Stimulated activated CD8-positive, alpha-beta memory T cell treated with anti-CD3 and anti-CD28 coated beads, Interleukin-2, amount 100 ng/mL, for 1 hour (primary cell): ENCODE results near the gene TMEM203.

Experiments
- DNase-seq, 2 donors: peaks; one replicate each; pipeline ENCODE4 v3.0.0-alpha.2; 2020; ENCODE audit warnings: low read depth in 2 of 2

TMEM203 gene

DNA sequence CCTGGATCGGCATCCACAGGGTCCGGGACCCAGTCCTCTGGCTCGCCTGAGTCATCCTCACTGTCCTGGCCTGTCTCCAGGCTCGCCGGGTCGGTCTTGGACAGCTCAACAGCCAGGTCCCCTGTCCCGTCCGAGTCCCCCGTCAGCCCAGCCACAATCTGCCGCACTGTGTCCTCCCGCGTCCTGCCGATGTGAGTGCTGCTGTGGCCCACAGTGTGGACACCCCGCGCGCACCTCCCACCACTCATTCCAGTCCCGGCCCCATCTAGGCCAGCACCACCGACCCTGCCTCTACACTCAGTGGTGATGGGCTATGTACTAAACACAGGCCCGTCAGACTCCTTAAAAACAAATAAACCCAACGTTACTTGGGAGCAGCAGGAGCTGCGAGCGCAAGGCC lies 23.8 kb downstream of the TMEM203 start:
- DNase-seq, result no peak

DNA sequence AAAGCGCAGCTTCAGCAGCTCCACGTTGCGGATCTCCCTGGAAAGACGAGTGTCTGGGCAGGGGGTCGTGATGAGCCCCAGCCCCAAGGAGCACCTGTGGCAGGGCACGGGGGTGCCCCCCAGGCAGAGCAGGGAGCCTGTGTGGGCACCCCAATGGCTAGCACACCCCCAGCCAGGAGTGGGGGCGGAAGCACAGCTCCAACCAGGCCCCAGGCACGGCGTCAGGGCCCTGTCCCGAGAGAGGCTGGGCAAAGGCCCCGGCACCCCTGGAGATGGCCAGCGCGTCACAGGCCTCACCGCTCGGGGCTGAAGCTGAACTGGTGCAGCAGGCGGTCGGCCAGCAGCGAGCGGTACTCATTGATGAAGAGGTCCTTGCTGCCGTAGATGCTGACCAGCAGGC lies 25.0 kb downstream of the TMEM203 start:
- no peak for DNase-seq

DNA sequence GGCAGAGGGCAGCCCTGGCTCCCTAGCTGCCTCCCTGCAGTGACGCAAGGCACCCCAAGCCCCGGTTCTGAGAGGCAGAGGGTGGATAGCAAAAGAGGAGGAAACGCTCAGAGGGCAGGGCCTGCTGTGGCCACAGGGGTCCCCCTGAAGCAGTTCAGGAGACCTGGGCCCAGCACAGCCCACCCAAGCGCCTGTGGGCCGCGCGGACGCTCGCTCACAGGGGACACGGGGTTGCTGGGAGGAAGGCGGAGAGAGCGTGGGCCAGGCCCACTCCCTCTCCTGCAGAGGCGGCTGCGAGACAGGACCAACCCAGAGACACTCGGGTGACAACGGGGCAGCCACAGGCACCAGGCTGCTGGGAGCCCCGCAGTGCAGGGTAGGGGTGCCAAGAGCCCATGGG lies 25.7 kb downstream of the TMEM203 start:
- DNase-seq, result no peak

DNA sequence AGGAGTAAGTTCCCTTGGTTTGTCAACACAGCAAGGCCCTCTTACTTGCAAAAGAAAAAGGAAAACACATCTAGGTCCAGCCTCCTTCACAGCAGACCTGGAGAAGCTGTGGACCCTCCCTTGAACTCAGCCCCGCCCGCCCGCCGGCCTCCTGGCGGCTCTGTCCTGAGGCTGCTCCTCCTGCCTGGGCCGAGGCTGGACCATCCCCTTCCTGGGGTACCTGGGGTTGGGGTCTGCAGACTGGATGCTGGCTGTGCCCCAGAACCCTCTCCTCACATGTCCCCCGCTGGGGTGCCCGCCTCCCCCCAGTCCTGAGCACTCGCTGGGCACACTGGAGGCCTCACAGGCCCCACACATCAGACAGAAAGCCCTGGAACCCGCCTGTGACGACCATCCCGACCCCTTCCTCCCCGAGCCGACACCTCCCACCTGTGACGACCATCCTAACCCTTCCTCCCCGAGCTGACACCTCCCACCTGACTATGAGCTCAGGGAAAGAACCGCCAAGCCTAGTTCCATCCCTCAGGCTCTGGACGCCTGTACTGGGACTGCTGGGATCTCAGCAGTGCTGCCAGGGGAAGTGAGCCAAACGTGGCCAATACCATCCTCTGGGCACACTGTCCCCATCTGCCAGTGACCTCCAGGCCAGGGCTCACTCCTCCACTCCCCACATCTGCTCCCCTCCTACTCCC lies 26.4 kb downstream of the TMEM203 start:
- DNase-seq, result no peak

DNA sequence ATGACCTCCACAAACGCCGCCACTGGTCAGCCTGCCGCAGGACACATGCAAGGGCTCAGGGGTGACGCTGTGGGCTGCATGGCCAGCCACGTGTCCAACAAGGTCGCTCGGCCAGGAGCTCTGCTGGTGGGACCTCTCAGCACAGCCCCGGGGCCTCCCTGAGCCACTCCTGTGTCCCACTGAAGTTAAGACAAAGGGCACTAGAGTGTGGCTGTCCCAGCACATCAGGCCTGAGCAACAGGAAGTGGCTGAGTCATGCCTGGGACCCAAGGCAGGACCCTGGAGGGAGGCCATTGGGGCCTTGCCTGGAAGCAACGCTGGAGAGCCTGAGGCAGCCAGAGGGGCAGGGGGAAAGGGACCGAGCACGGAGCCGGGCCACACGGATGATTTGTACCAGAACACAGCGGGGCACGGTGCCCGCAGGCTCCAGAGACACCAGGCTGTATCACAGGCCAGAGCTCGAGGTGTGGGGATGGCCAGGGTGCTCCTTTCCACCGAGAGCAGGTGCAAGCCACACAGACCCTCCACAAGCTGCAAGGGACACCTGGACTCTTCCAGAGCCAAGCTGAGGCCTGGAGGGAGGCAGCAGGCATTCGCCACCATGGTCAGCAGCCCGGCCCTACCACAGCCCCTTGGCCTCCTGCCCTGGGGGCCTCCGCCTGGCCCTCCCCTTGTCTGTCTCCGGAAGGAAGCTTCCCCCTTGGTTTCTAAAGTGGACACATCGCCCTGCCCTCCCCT lies 27.1 kb downstream of the TMEM203 start:
- no peak for DNase-seq

DNA sequence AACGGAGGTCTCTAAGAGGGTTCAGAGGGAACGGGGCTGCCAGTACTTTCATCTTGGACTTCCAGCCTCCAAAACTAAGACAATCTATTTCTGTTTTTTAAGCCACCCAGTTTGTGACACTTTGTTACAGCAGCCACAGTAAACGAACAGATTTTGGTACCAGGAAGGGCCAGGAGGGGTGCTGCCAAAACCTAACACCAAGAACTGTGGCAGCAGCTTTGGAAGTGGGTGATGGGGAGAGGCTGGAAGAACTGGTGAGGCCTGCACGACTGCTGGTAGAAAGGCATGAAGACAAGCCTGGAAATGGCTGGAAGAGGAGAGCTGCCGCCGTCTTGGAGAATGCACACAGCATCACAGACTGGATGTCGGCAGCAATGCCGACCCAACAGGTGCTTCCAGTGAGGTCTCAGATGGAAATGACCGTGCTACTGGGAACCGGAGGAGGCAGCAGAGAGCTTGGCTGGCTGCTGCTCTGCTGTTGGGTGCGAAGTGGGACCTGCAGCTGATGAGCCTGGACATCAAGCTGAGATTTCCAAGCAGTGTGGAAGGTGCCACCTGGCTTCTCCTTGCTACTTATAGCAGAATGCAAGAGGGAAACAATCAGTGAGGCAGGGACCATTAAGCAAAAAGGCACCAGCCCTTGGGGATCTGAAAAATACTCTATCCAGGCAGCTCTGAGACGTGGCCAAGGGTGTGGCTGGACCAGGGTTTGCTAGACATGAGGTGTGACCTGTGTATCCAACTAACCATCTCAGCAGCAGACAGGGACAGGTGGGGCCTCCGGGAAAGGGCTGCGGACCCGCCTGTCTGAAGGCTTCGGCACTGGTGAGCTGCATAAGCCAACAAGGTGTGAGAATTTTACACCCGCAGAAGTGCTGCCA lies 28.9 kb downstream of the TMEM203 start:
- no peak for DNase-seq

DNA sequence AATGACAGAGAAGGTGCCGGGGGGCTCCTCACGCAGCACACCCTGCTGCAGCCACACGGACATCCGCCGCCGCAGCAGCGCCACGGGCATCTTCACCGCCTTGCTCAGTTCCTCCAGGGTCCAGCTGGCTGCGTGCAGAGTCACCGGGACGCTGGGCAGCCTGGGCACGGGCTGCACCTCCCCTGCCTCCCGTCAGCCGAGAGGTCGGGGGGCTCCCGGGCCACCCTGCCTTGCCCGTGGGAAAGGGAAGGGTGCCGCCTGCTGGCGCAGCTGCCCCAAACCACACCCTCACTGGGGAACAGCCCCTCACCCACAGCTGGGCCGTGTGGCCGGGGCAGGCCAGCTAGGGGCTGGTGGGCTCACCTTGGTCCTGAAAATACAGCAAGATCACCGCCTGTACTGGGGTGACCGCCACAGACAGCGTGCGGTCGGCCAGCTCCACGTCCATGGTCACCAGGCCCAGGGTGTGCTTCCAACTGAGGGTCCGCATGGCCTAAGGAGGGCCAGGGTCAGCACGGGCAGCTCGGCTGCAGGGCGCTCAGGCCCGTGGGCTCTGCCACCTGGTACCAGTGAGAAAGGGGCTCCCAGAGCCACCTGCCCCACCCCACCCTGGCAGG lies 30.0 kb downstream of the TMEM203 start:
- DNase-seq, result no peak

DNA sequence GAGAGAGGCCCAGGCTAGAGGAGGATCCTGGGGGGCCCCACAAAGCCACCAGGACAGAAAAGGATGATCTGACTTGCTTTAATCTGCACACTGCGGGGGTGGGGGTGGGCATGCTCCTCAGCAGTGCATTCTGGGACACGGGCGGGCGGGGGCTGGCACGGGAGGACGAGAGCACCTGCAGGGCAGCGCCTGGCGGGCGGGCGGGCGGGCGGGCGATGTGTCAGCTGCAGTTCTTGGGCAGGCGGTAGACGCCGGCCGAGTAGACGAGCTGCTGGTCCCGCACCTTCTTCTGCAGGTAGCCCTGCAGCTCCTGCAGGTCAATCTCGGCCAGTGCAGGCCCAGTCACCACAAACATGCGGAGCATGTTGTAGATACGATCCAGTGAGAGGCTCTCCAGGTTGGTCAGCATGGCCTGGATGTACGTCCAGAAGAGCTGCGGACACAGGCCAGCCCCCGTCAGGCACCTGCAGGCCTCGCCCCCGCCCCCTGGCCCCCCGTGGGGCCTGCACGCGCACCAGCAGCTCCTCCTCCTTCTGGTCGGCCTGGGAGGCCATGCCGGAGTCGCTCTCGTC lies 30.6 kb downstream of the TMEM203 start:
- DNase-seq, result no peak

DNA sequence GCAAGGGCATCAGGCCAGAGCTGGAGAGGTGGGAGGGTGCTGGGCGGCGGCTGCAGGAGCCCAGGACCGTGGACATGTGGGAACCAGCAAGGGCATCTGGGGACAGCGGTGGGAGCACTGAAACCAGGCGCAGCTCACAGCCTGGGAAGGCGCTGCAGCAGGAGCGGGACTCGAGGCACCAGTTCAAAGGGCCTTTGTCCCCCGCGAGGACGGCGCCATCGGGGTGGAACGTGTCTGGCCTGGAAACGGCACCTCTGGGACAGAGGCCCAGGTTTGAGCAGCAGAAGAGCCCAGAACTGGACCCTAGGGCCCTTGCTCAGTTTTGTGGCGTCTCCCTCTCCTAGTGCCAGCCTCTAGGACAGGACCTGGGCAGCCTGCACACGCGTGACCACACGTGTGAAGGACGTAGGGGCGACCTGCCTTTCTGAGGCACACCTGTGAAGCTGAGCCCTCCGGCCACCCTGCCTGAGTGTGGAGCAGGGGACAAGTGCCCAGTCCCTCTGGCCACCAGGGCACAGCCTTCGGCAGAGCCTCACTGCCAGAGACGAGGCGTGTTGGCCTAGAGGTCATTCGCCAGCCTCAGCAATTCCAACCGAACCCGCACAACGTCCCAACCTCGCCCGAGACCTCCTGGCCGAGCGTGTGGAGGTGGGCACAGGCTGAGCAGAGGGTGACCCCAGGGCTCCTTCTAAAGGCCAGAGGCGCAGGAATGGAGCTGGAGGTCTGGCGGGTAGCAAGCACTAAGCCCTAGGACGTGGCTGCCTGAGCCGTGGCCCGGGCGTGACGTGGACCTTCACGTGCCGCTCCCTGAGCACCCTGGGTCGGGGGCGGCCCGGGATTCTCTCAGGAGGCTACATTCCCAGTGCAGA lies 31.4 kb downstream of the TMEM203 start:
- DNase-seq, result no peak

DNA sequence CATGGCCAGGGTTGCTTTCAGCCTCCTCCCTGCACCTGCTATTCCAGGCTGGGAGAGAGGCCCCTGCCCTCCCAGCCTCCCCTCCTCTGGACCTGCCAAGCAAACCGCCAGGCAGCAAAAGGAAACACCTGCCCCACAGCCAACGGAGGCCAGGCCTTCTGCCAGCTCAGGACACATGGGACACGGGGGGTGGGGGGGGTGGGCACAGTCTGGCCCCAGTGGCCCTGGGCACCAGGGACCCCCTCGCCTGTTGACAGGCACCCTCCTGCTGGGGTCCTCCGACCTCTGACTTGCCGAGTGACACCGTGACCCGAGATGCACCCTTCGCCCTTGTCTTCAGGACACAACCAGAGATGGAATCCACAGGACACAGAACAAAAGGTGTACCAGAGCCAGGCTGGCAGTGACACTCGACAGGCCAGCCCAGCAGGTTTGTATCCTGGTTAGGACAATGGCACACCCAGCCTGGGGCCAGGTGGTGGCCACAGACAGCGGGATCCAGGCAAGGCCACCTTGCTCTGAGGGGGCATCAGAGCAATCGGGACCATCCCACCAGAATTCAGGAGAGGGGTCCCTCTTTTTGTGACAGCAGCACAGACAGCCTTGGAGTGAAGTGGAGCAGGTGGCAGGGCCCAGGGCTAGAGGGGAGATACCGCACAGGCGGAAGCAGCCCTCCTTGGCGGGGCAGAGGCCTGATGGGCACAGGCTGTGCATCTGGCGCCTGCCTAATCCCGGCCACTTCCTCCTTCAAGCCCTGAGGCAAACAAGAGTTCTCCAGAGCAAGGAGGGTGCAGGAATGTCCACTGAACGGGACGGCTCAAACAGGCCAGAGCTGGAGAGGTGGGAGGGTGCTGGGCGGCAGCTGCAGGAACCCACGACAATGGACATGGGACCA lies 32.3 kb downstream of the TMEM203 start:
- no peak for DNase-seq

DNA sequence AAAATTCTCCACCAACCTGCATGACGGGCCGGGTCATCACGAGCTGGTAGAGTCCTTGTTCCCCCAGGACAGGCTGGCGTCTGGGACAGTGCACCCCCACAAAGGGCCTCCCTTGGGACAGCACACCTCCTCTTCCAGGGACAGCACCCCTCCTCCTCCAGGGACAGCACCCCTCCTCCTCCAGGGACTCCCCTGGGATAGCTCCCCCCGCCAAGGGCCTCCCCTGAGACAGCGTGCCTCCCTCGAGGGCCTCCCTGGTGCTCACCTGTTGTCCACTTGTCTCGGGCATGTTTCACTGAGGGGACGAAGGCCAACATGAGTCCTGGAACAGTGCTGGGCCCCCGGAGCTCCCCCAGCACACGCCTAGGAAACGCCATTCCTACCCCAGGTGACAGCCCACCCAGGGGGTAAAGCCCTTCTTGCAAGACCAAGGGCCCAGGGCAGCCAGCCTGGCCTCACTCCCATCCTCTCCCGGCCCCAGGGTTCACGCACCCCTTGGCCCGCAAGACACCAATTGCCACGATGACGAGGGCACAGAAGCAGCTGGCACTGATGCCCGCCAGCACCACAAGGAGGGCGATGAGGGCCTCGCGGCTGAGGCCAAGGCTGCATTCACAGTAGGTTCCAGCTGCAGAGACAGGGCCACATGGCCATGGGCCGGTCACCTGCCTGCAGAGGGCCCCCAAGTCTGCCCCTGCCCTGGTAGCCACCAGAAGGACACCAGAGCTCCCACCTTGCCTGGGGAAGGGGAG lies 34.1 kb downstream of the TMEM203 start:
- DNase-seq, result no peak

DNA sequence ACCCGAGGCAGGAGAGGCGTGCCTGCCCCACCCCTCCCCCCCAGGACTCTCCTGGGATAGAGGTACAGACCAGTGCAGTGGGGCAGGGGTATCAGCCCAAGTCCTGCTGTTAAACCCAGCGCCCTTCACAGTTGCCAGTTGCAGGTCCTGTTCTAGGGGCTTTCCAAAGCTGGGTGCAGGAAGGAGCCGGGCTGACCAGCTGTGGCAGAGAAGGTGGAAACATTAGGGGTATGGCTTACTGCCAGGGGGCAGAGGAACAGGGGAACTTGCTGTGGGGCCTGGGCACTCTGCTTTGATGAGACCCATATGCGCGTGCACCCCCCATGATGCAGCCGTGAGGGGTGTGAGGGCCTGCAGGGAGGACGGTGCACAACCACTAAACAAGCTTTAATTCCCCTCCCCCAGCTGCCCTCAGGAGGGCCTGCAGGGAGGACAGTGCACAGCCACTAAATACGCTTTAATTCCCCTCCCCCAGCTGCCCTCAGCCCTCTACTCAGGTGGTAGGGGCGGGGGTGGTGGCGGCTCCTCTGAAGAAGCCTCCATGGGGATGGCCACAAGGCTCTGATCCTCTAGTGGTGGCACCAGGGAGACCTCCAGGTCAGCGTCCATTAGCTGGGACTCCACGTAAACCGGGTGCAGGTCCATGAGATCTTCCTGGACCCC lies 34.8 kb downstream of the TMEM203 start:
- DNase-seq, result no peak

DNA sequence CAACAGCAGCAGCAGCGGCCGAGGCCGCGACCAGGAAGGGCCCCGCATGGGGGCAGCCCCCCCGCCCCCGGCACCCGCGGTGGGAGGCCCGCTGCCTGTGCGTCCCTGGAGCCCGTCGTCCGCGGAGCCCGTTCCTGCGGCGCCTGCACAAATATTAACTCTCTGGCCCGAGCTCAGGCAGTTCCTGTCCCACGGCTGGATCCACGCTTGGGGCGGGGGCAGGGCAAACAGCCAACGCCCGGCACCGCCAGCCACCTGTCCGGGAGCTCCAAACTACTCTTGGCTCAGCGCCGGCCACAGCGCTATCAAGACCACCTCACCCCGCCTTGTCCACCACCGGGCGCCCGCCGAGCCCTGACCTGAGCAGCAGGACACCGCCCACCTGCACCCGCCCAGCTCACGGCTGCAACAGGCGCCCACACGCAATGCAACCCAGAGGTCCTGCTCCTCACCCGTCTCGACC lies 35.5 kb downstream of the TMEM203 start, which contains the start of gene LRRC26:
LRRC26 (minus strand) TSS at position 156 of the 463 bp plus-strand sequence; CDS start at position 48, 108 bp downstream.
- DNase-seq, result no peak

DNA sequence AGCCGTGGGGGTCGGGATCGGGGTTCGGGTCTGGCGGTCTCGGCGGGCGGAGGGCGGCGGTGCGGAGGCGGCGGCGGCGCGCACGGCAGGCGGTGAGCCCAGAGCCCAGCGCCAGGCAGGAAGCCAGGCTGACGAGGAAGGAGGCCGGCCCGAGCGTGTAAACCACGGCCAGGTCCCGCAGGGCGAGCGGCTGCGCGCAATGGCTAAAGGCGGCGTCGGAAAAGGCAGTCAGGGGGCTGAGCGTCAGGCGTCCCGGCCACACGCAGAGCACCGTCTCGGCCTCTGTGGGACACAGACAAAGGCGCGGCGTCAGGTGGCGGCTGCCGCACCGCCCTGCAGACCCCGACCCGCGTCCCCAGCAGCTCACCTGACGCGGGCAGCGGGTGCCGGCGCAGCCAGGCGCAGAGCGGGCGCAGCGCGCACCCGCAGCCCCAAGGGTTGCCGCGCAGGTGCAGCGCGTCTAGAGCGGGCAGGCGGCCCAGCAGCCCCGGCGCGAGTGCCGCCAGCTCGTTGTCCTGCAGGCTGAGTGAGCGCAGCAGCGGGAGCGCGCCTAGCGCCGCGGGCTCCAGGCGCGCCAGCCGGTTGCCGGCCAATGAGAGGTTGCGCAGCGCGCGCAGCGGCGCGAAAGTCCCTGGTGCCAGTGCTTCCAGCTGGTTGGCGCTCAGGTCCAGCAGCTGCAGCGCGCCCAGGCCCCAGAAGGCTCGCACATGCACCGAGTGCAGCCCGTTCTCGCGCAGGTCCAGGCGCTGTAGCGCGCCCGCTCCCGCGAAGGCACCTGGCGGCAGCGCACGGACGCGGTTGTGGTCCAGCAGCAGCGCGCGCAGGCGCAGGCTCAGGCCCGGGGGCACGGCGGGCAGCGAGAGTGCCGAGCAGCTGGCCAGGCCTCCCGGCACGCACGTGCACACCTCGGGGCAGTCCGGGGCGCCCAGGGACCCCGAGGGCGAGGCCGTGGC lies 36.3 kb downstream of the TMEM203 start:
- no peak for DNase-seq

DNA sequence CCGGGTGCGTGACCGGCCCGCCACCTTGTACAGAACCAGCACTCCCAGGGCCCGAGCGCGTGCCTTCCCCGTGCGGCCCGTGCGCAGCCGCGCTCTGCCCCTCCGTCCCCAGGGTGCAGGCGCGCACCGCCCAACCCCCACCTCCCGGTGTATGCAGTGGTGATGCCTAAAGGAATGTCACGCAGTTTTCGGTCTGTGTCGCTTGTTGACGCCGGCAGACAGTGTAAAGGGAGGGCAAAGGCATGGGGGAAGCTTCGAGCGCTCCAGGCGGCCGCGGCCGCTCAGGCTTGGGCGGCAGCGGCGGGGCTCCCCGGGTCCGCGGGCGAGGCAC lies 36.9 kb downstream of the TMEM203 start:
- no peak for DNase-seq

DNA sequence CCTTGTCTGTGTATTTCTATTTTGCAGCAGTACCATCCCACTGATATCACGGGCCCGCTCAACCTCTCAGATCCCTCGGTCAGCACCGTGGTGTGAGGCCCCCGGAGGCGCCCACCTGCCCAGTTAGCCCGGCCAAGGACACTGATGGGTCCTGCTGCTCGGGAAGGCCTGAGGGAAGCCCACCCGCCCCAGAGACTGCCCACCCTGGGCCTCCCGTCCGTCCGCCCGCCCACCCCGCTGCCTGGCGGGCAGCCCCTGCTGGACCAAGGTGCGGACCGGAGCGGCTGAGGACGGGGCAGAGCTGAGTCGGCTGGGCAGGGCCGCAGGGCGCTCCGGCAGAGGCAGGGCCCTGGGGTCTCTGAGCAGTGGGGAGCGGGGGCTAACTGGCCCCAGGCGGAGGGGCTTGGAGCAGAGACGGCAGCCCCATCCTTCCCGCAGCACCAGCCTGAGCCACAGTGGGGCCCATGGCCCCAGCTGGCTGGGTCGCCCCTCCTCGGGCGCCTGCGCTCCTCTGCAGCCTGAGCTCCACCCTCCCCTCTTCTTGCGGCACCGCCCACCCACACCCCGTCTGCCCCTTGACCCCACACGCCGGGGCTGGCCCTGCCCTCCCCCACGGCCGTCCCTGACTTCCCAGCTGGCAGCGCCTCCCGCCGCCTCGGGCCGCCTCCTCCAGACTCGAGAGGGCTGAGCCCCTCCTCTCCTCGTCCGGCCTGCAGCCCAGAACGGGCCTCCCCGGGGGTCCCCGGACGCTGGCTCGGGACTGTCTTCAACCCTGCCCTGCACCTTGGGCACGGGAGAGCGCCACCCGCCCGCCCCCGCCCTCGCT lies 37.5 kb downstream of the TMEM203 start:
- no peak for DNase-seq
